ENCODE measurements around the gene DNAJB13. TPM values are rescaled to one million over a fixed set of nuclear protein-coding genes. Genes with fewer than 3 reads are reported as not detected.

DNAJB13 gene
- total RNA-seq, 1 experiment from 2014 or later, result not detected

DNA sequence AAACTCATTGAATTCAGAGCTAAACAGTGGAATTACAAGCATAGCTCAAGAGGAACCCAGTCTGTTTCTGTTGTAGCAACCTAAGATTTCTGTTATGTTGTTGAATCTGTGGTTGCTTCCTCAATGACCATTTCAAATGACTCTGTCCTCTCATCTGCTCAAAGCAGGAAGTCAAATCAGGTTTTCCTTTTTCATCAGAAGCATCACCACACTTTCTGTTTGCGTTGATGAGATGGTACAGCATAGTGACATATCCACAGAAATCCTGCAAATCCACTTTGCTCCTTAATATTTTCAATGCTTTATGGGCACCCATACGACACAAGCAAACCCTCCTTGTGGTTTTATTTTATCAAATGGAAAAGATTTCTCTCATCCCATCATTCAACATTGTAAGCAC is 44.4 kb downstream of the DNAJB13 start:
- H4K91ac ChIP-seq (ENCODE audit: insufficient read length, low read depth, low read length), result no peak overlapping the region
- no peak overlapping the region for H3K23ac ChIP-seq (ENCODE audit: insufficient read length, low read depth, low read length)
- no peak overlapping the region for H3K4ac ChIP-seq (ENCODE audit: low read depth, low read length)
- no peaks in the 10 kb centered on the region for H3K9me3 ChIP-seq (ENCODE audit: control insufficient read depth, low read depth, low read length)
- no peak overlapping the region for H3T11ph ChIP-seq (ENCODE audit: low read length)
- no peak overlapping the region for H3K56ac ChIP-seq (ENCODE audit: insufficient read length, low read depth, low read length)
- H2AK5ac ChIP-seq (ENCODE audit: insufficient read length, low read length), result no peak overlapping the region
- Mint-ChIP-seq H3K9me3 (no peaks in the 10 kb centered on the region), H3K27me3 (ENCODE audit: low read depth) (no peaks in the 10 kb centered on the region; the same call in none of the 2 replicates), H3K36me3 (ENCODE audit: insufficient read depth in 1 of 3, low read depth in 3 of 3) (no peaks in the 10 kb centered on the region), H3K4me1 (peaks cover 10% of the 10 kb centered on the region in 2 experiments; a peak in 3 of 4 replicates), H3K27ac (no peak overlapping the region), H3K4me3 (no peak overlapping the region)
- no peak overlapping the region for H3K14ac ChIP-seq (ENCODE audit: insufficient read depth, low read length)
- no peaks in the 10 kb centered on the region for H3K79me2 ChIP-seq (ENCODE audit: insufficient read depth, low read length)
- no peak for DNase-seq
- no peaks in the 10 kb centered on the region for H3K4me1 ChIP-seq (ENCODE audit: insufficient read depth, low read length)
- H2BK120ac ChIP-seq (ENCODE audit: low read depth, low read length, poor library complexity, severe bottlenecking), result no peak overlapping the region
- no peaks in the 10 kb centered on the region for H4K20me1 ChIP-seq (ENCODE audit: control insufficient read depth, insufficient read depth, insufficient read length)
- H2BK20ac ChIP-seq (ENCODE audit: low read depth, low read length, poor library complexity, severe bottlenecking), result no peak overlapping the region
- no peak overlapping the region for H3K4me2 ChIP-seq (ENCODE audit: insufficient read depth, insufficient read length, low read length)
- H3K27me3 ChIP-seq (ENCODE audit: insufficient read depth, low read length), result no peaks in the 10 kb centered on the region
- TF ChIP-seq, protein P1, sequence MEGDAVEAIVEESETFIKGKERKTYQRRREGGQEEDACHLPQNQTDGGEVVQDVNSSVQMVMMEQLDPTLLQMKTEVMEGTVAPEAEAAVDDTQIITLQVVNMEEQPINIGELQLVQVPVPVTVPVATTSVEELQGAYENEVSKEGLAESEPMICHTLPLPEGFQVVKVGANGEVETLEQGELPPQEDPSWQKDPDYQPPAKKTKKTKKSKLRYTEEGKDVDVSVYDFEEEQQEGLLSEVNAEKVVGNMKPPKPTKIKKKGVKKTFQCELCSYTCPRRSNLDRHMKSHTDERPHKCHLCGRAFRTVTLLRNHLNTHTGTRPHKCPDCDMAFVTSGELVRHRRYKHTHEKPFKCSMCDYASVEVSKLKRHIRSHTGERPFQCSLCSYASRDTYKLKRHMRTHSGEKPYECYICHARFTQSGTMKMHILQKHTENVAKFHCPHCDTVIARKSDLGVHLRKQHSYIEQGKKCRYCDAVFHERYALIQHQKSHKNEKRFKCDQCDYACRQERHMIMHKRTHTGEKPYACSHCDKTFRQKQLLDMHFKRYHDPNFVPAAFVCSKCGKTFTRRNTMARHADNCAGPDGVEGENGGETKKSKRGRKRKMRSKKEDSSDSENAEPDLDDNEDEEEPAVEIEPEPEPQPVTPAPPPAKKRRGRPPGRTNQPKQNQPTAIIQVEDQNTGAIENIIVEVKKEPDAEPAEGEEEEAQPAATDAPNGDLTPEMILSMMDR (conservative IDR thresholded peaks at IDR 0.05), result no peak
- no peak overlapping the region for H2BK15ac ChIP-seq (ENCODE audit: low read depth, low read length)
- WGBS (ENCODE audit: extremely low coverage, insufficient read length, low lambda C conversion rate), result no CpG with 5 or more reads among the region's 2 CpGs
- H3K9ac ChIP-seq (ENCODE audit: extremely low read depth, insufficient read length, low read length), result no peak overlapping the region
- H3K23me2 ChIP-seq (ENCODE audit: insufficient read length, low read depth, low read length, poor library complexity, severe bottlenecking), result no peaks in the 10 kb centered on the region
- H4K8ac ChIP-seq (replicated peaks; ENCODE audit: insufficient read length, low read depth, low read length), result no peak overlapping the region
- H3K27ac ChIP-seq (ENCODE audit: insufficient read length, low read depth, low read length), result no peak overlapping the region
- no peak overlapping the region for H2BK12ac ChIP-seq (ENCODE audit: insufficient read length, low read depth, low read length)
- no peaks in the 10 kb centered on the region for H3K79me1 ChIP-seq (ENCODE audit: insufficient read depth, low read depth, low read length, poor library complexity, severe bottlenecking)
- H3K18ac ChIP-seq (ENCODE audit: insufficient read length, low read depth, low read length), result no peak overlapping the region
- H4K5ac ChIP-seq (ENCODE audit: insufficient read length, low read depth, low read length), result no peak overlapping the region
- H2BK5ac ChIP-seq (ENCODE audit: insufficient read length, low read length), result no peak overlapping the region
- no peak overlapping the region for H2AFZ ChIP-seq (ENCODE audit: low read length)

Measured in H9 (cell line).